Measurements from ENCODE around the gene RET.

DNA sequence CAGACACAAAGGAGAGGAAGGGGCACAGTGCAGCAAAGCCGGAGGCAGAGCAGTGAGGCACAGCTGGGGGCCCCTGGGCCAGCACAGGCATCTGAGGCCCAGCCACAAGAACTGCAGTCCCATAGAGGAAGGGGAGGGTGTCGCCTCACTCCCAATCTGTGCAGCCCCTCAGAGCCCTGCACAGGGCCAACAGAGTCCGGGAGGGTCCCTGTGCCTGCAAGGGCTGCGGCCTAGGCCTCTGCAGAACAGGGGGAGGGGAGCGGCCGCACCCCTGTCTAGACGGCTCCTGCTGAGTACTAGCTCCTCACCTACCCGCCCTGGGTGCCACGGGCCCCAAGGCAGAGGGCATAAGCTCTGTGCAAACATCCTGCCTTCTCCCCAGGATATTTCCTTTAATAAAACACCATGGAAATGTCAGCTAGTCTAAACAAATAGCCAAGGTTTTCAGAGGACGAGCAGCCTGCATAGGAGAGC lies 32.4 kb upstream of the RET start:
- TF ChIP-seq, protein P1, sequence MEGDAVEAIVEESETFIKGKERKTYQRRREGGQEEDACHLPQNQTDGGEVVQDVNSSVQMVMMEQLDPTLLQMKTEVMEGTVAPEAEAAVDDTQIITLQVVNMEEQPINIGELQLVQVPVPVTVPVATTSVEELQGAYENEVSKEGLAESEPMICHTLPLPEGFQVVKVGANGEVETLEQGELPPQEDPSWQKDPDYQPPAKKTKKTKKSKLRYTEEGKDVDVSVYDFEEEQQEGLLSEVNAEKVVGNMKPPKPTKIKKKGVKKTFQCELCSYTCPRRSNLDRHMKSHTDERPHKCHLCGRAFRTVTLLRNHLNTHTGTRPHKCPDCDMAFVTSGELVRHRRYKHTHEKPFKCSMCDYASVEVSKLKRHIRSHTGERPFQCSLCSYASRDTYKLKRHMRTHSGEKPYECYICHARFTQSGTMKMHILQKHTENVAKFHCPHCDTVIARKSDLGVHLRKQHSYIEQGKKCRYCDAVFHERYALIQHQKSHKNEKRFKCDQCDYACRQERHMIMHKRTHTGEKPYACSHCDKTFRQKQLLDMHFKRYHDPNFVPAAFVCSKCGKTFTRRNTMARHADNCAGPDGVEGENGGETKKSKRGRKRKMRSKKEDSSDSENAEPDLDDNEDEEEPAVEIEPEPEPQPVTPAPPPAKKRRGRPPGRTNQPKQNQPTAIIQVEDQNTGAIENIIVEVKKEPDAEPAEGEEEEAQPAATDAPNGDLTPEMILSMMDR (IDR thresholded peaks at IDR 0.05): no peak
- TF ChIP-seq POLR2A (IDR thresholded peaks at IDR 0.05): no peak

Measured in right lobe of liver (tissue), 4 donors.